SKM-1 treated with dmso at 0.1 percent for 144 hours (cell line): ENCODE measurements around the gene FAM228A.
"Not testable (repeated sequence)": the region's sequence is repeated elsewhere in the genome, so short reads cannot be mapped to it uniquely, and the experiment has no call there.

ENCODE experiments used
- DNase-seq: peaks from one replicate; lab custom pipeline; 2025; ENCODE audit not compliant: unreplicated experiment; lab: John Stamatoyannopoulos, UW

The FAM228A gene

GRCh38 chr2:24190503-24190902 lies 15.7 kb downstream of the FAM228A start:
- DNase-seq = no peak

- no peak for DNase-seq
These were observed 16.3 kb downstream of the FAM228A start for GRCh38 chr2:24191156-24191555.

GRCh38 chr2:24191848-24192247 lies 17.0 kb downstream of the FAM228A start:
- no peak for DNase-seq

GRCh38 chr2:24197213-24197612 lies 22.4 kb downstream of the FAM228A start:
- DNase-seq = not testable (repeated sequence)

GRCh38 chr2:24199968-24200590 lies 25.2 kb downstream of the FAM228A start:
- no peak for DNase-seq

GRCh38 chr2:24200799-24201198 lies 25.9 kb downstream of the FAM228A start:
- no peak for DNase-seq

GRCh38 chr2:24203029-24203786 lies 28.4 kb downstream of the FAM228A start:
- DNase-seq = no peak

GRCh38 chr2:24203787-24204150 lies 28.9 kb downstream of the FAM228A start:
- DNase-seq = no peak

- no peak for DNase-seq
These were observed 29.7 kb downstream of the FAM228A start for GRCh38 chr2:24204505-24204904.

GRCh38 chr2:24205131-24205530 lies 30.3 kb downstream of the FAM228A start:
- no peak for DNase-seq

GRCh38 chr2:24206242-24206641 lies 31.4 kb downstream of the FAM228A start:
- DNase-seq = no peak

GRCh38 chr2:24206714-24207113 lies 31.9 kb downstream of the FAM228A start:
- no peak for DNase-seq

- DNase-seq = no peak
These were observed 32.5 kb downstream of the FAM228A start for GRCh38 chr2:24207359-24207758.

- no peak for DNase-seq
These were observed 33.6 kb downstream of the FAM228A start for GRCh38 chr2:24208490-24208889.

- DNase-seq = no peak
These were observed 34.7 kb downstream of the FAM228A start for GRCh38 chr2:24209389-24210105.

- DNase-seq = no peak
These were observed 35.2 kb downstream of the FAM228A start for GRCh38 chr2:24210106-24210455.

- no peak for DNase-seq
These were observed 35.9 kb downstream of the FAM228A start for GRCh38 chr2:24210723-24211122.

- DNase-seq = no peak
These were observed 36.6 kb downstream of the FAM228A start for GRCh38 chr2:24211408-24211807.

- no peak for DNase-seq
These were observed 40.0 kb downstream of the FAM228A start for GRCh38 chr2:24214880-24215279.

GRCh38 chr2:24220554-24221291 lies 45.9 kb downstream of the FAM228A start:
- no peak for DNase-seq

GRCh38 chr2:24221343-24222050 lies 46.6 kb downstream of the FAM228A start:
- no peak for DNase-seq
